Hepatocyte (in vitro differentiated cells): ENCODE measurements around the gene CNOT9.

Source experiments
- EZH2 ChIP-seq: fragments of 200-600 bp; sonication (generic); IDR thresholded peaks from 2 replicates; pipeline ENCODE4 v1.6.1; 2016; ENCODE audit warnings: antibody characterized with exemption, mild to moderate bottlenecking, borderline replicate concordance
- TF ChIP-seq, protein P1 (sequence below): fragments of 200-600 bp; sonication (generic); IDR thresholded peaks from 2 replicates; pipeline ENCODE4 v1.5.1; 2016; ENCODE audit warnings: antibody characterized with exemption, mild to moderate bottlenecking; ENCODE audit not compliant: poor library complexity

DNA sequence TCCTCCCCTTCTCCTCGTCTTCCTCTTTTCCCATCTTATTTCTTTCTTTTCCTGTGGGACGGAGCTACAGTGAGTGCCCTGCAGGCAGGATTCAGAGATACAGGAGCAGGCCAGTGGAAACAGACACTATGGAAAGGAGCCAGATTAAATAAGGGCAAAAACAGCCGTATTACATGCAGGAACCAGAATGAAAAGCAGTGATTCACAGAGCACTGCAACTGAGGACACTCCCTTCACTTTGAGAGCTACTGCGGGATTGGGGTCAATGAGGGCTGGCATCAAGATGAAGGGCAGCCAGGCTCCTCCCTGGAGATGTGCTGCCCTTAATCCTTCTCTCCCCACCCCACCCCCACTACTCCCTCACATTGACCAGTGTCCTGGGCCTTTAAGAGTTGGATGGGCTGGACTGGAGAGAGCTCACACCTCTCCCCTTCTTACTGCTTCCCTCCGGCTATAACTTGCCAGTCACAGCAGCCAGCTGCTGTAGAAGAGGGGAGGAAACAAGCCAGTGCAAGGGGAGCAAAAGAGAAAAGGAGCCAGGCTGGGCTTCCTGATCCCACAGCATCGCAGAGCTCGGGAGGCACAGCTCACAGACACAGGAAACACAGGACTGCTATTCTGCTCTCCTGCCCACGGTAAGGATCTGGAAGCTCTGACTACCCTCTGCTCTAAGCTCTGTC is 38.9 kb downstream of the CNOT9 start, which contains the start of gene PLCD4:
- TF ChIP-seq, protein P1, sequence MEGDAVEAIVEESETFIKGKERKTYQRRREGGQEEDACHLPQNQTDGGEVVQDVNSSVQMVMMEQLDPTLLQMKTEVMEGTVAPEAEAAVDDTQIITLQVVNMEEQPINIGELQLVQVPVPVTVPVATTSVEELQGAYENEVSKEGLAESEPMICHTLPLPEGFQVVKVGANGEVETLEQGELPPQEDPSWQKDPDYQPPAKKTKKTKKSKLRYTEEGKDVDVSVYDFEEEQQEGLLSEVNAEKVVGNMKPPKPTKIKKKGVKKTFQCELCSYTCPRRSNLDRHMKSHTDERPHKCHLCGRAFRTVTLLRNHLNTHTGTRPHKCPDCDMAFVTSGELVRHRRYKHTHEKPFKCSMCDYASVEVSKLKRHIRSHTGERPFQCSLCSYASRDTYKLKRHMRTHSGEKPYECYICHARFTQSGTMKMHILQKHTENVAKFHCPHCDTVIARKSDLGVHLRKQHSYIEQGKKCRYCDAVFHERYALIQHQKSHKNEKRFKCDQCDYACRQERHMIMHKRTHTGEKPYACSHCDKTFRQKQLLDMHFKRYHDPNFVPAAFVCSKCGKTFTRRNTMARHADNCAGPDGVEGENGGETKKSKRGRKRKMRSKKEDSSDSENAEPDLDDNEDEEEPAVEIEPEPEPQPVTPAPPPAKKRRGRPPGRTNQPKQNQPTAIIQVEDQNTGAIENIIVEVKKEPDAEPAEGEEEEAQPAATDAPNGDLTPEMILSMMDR: no peak
- no peak for TF ChIP-seq EZH2
